Heart left ventricle (tissue), 16 donors: ENCODE data around the gene TAMALIN. TPM values are rescaled to one million over a fixed set of nuclear protein-coding genes. Genes with fewer than 3 reads are reported as not detected.

ENCODE experiments used
- ATAC-seq, 4 donors: fragments of 200-7000 bp; cut with Tn5 transposase; one replicate each; pipeline ENCODE4 v1.9.1; 2020 to 2022; ENCODE audit warnings: moderate library complexity in 4 of 4, mild to moderate bottlenecking in 3 of 4, moderate number of reproducible peaks in 1 of 4
- DNase-seq, 5 donors: peaks; one replicate each; pipeline ENCODE4 v3.0.0-alpha.2; 2020
- H3K27ac ChIP-seq, 12 donors: fragments of 200-600 bp; sonication (generic) in 4 of 12; one replicate each; pipeline versions ENCODE4 v1.5.0 to v1.8.0; 2016 to 2022; ENCODE audit warnings: mild to moderate bottlenecking in 2 of 12
- H3K27me3 ChIP-seq, 9 donors: fragments of 200-600 bp; sonication (generic) in 2 of 9; one replicate each; pipeline versions ENCODE4 v1.5.1 to v1.8.0; 2016 to 2022; ENCODE audit warnings: mild to moderate bottlenecking in 3 of 9
- H3K36me3 ChIP-seq, 9 donors: fragments of 200-600 bp; sonication (generic) in 2 of 9; one replicate each; pipeline versions ENCODE4 v1.5.0 to v1.8.0; 2018 to 2022; ENCODE audit warnings: mild to moderate bottlenecking in 2 of 9
- H3K4me1 ChIP-seq, 12 donors: fragments of 200-600 bp; sonication (generic) in 4 of 12; one replicate each; pipeline versions ENCODE4 v1.5.0 to v1.8.0; 2016 to 2022; ENCODE audit warnings: mild to moderate bottlenecking in 3 of 12
- H3K4me3 ChIP-seq, 12 donors: fragments of 200-600 bp; sonication (generic) in 4 of 12; one replicate each; pipeline versions ENCODE4 v1.5.0 to v1.8.0; 2017 to 2022; ENCODE audit warnings: mild to moderate bottlenecking in 9 of 12, moderate library complexity in 4 of 12
- H3K9me3 ChIP-seq, 12 donors: fragments of 200-600 bp; sonication (generic) in 4 of 12; one replicate each; pipeline versions ENCODE4 v1.5.0 to v1.8.0; 2016 to 2022; ENCODE audit warnings: mild to moderate bottlenecking in 1 of 12
- POLR2A ChIP-seq, 2 donors: fragments of 450-650 bp; IDR thresholded peaks; one replicate each; pipeline ENCODE4 v1.6.1; 2017; ENCODE audit warnings: antibody characterized with exemption in 2 of 2, mild to moderate bottlenecking in 2 of 2, moderate library complexity in 2 of 2
- WGBS, 4 donors: extraction: QIAGEN DNeasy Blood & Tissue Kit in 2 of 4; methylation state at CpG; one replicate each; pipeline versions ENCODE4 v1.1.5 to v1.1.7; 2013 to 2018; 5-methylcytosine and 5-hydroxymethylcytosine counted together
- intact Hi-C, 10 donors: fragments of 100-400 bp; cut with DNase I; formaldehyde crosslinking; loops; one replicate each; pipeline versions ENCODE4 v1.11.1 to v1.14.2; 2022
- polyA plus RNA-seq, 2 donors: library from polyadenylated mRNA; stranded (reverse); fragments of 200-250 nt; gene quantifications; one replicate each; pipeline ENCODE4 v1.2.3, GENCODE V29; 2013
- total RNA-seq, 9 donors: library from RNA; depleted of rRNA in 2 of 9; stranded (reverse); fragments of >200 nt in 2 of 9; fragmentation: NEBNext Ultra II Directional in 3 of 9; extraction: Animal tissue kit (Norgen Biotek cat#: 25700) in 3 of 9; gene quantifications; one replicate each; pipeline versions ENCODE4 v1.1.0 to v1.2.4, GENCODE V29; 2016 to 2023
- TF ChIP-seq, protein P1 (sequence below), 12 donors: fragments of 200-600 bp; sonication (generic) in 4 of 12; IDR thresholded peaks; one replicate each; pipeline versions ENCODE4 v1.5.0 to v1.8.0; 2018 to 2022; ENCODE audit warnings: antibody characterized with exemption in 12 of 12, mild to moderate bottlenecking in 5 of 12
- donor health status: ischemic (EF 13 %, LVEDD 7.1; RV severe dilation, severe dysfunction).
- donor health status: healthy with polysubstance abuse.
- donor health status: DM: no; HTN: yes; CAD: no.
- donor health status: DM: no; HTN: no; CAD: no.
- donor health status: ischemic (EF 25% LVEDD 6.9; RV normal size, moderate dysfunction).
- donor health status: ischemic (EF 25% LVEDD 5.7; RV mildly dilated, moderate dysfunction).
- donor health status: healthy.
- donor health status: DM: yes; HTN: yes; CAD: no.
- donor health status: ischemic (EF 35%, LVEDD 5.7; RV mildly dilated, moderate dysfunction).
- donor health status: nonischemic (EF 11% LVEDD 7.7; RV severe dilation, severe dysfunction).
- donor health status: DM: yes; HTN: yes; CAD: no.
- donor health status: PGD.
- donor health status: ischemic (EF 29% LVEDD 5.4; RV normal size, mild dysfunction).
- donor health status: nonischemic (EF 23%, LVEDD 6.1; RV moderate dilation, normal function).

Gene TAMALIN
- total and polyA plus RNA-seq, 11 donors, result 12.9 to 38.0 (median 17.8) TPM

DNA sequence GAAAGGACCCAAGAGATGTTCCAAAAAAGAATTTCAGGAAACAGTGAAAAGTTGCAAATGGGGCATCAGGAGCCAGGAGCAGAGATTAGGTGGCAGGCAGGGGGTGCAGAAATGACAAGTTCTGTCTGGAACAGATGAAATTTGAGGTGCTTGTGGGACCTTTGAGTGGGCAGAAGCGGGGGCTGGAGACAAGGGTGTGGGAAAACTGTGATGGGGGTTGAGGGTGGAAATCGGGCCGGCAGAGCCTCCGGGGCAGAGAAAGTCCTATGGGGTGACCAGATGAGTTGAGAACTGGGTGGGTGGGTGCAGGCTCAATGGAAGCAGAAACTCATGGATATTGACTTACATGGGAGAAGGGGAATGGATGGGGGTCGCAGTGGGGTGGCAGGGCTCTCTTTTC lies 42.9 kb downstream of the TAMALIN start:
- 88 to 94% (median 92%) methylated on average over 5 of the region's 5 CpGs for WGBS, 4 donors
- DNase-seq (no peak), ATAC-seq (no peak)
- Histone ChIP-seq H3K27ac (peak overlapping the region in 11 of 12 donors; percentile 89 to 99 (median 97)), H3K27me3 (no peaks in the 10 kb centered on the region), H3K4me3 (peak overlapping the region in 4 of 12 donors; percentile 63 to 82 (median 76)), H3K9me3 (no peaks in the 10 kb centered on the region), H3K4me1 (peaks cover 12 to 95% (median 53%) of the 10 kb centered on the region in 12 donors), H3K36me3 (peaks cover 0 to 19% (median 11%) of the 10 kb centered on the region in 9 donors)
- TF ChIP-seq POLR2A (IDR thresholded peaks at IDR 0.05), result no peak
- TF ChIP-seq, protein P1, sequence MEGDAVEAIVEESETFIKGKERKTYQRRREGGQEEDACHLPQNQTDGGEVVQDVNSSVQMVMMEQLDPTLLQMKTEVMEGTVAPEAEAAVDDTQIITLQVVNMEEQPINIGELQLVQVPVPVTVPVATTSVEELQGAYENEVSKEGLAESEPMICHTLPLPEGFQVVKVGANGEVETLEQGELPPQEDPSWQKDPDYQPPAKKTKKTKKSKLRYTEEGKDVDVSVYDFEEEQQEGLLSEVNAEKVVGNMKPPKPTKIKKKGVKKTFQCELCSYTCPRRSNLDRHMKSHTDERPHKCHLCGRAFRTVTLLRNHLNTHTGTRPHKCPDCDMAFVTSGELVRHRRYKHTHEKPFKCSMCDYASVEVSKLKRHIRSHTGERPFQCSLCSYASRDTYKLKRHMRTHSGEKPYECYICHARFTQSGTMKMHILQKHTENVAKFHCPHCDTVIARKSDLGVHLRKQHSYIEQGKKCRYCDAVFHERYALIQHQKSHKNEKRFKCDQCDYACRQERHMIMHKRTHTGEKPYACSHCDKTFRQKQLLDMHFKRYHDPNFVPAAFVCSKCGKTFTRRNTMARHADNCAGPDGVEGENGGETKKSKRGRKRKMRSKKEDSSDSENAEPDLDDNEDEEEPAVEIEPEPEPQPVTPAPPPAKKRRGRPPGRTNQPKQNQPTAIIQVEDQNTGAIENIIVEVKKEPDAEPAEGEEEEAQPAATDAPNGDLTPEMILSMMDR (IDR thresholded peaks at IDR 0.05), result no peak
- intact Hi-C loops, result loop anchor here in 6 of 10 donors (2.0 kb wide), 4 partner anchors 17 to 25 kb away; partner anchors contain the start of gene ATG101 (in 1 of the 6)

DNA sequence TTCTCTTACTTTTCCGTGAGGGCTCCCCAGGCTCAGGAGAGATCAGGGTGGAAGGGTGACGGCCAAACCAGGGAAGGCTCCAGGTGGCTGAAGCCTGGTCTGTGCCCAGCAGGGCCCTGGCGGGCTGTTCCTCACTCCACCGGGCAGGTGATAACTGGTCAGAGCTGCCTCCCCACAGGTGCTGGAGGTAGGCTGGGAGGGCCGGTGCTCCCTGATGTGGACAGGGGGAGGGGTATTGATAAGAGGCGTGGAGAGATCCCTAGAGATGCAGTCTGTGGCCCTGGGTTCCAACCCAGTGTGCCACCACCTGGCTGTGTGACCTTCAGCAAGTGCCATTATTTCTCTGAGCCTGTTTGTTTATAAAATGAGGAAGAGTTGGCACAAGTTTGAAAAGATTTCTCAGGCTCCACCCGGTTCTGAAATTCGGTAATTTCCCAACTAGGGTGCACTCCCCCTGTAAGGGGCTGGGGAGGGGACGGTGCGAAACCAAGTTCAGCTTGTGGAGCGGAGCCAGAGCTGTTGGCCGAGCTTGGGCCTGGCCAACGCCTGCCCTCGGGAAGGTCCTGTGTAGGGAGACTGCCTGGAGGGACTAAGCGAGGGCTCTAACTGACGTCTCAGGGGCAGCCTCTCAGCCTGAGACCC lies 43.5 kb downstream of the TAMALIN start:
- peak overlapping the region; percentile 89 to 99 (median 97) for H3K27ac ChIP-seq
- TF ChIP-seq, protein P1 (IDR thresholded peaks at IDR 0.05), result no peak
- no peak for TF ChIP-seq POLR2A (IDR thresholded peaks at IDR 0.05)
- DNase-seq, result peak in 1 of 5 donors; percentile 65
- WGBS, 4 donors, result 24 to 30% (median 28%) methylated on average over 16 of the region's 16 CpGs
- ATAC-seq, result no peak
- no peaks in the 10 kb centered on the region for H3K9me3 ChIP-seq
- H3K4me3 ChIP-seq, result peak overlapping the region; percentile 48 to 83 (median 74)
- H3K27me3 ChIP-seq, result no peaks in the 10 kb centered on the region
- intact Hi-C loops, result loop anchor here in 6 of 10 donors (2.0 kb wide), 4 partner anchors 17 to 25 kb away; partner anchors contain the start of gene ATG101 (in 1 of the 6)
- H3K36me3 ChIP-seq, result peaks cover 4 to 25% (median 16%) of the 10 kb centered on the region in 9 donors
- H3K4me1 ChIP-seq, result peaks cover 8 to 95% (median 50%) of the 10 kb centered on the region in 12 donors

DNA sequence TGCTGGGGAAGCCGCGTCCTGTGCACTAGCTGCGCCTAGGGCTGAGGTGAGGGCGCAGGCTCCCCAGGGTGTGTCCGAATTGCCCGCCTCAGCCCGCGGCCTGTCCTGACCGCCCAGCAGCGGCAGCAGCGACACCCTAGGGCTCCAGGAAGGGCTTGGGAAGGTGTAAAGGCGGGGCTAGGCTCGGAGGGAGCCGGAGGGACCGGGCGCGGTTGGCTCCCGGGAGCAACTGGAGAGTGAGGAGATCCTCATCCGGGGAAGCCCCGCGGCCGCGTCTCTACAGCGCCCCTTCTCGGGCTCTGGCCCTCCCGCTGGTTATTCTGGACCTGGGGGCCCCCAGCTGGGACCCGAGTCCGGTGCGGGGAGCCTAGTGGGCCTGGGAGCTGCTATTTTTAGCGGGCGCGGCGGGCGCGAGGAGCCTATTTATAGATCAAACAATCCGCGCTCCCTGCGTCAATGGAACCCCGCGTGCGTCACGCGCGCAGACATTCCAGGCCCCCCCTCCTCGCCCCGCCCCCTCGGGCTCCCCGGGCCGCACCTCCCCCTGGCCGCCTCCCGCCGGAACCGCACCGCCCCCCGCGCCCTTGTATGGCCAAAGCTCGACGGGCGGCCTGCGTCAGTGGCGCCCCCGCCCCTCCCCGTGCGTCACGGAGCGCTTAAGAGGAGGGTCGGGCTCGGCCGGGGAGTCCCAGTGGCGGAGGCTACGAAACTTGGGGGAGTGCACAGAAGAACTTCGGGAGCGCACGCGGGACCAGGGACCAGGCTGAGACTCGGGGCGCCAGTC lies 44.2 kb downstream of the TAMALIN start, which contains the start of gene NR4A1:
Gene NR4A1 (plus strand): TSS at position 685 of the 784 bp plus-strand sequence. CDS start 2,887 bp downstream, outside the sequence.
- ATAC-seq (peak; percentile 82 to 89 (median 84)), DNase-seq (peak; percentile 99 to 100 (median 99))
- intact Hi-C loops, result loop anchor here in 6 of 10 donors (1.0 to 2.0 kb wide), 5 partner anchors 18 to 26 kb away; partner anchors contain the start of gene ATG101 (in 2 of the 6)
- peak within 1 kb of the TSS; percentile 89 to 99 (median 97) for H3K27ac ChIP-seq
- peaks cover 7 to 30% (median 22%) of the 10 kb centered on the region in 9 donors for H3K36me3 ChIP-seq
- H3K27me3 ChIP-seq, result no peaks in the 10 kb centered on the region
- no peaks in the 10 kb centered on the region for H3K9me3 ChIP-seq
- H3K4me1 ChIP-seq, result peaks cover 5 to 92% (median 44%) of the 10 kb centered on the region in 12 donors
- peak within 1 kb of the TSS; percentile 48 to 83 (median 74) for H3K4me3 ChIP-seq
- TF ChIP-seq POLR2A (IDR thresholded peaks at IDR 0.05), result peak; percentile 97
- TF ChIP-seq, protein P1 (IDR thresholded peaks at IDR 0.05), result peak in 9 of 12 donors; percentile 11 to 64 (median 35)
- 0 to 1% (median 1%) methylated on average over 26 to 77 of the region's 77 CpGs for WGBS, 4 donors
